Hematopoietic multipotent progenitor cell treated with erythropoietin and hydrocortisone succinate and interleukin-3 and kit ligand, for 4 days (in vitro differentiated cells): ENCODE measurements around the gene SDHAF2.
"Not testable (repeated sequence)": the region's sequence is repeated elsewhere in the genome, so short reads cannot be mapped to it uniquely, and the experiment has no call there.

ENCODE experiments used
- DNase-seq: peaks from one replicate; pipeline ENCODE4 v3.0.0-alpha.2; 2015

The SDHAF2 gene

GRCh38 chr11:61429691-61430582, at the start of gene SDHAF2, which contains the start of gene CPSF7:
Gene SDHAF2 (plus strand): TSS chr11:61430124. CDS start chr11:61430147, 23 bp downstream.
Gene CPSF7 (minus strand): TSS chr11:61429975. CDS start chr11:61429235, 740 bp downstream.
- DNase-seq = peak; percentile 99

- DNase-seq = no peak
Observed at GRCh38 chr11:61380884-61381283, 49.0 kb upstream of the SDHAF2 start.

GRCh38 chr11:61383859-61384258, 46.1 kb upstream of the SDHAF2 start:
- DNase-seq = not testable (repeated sequence)

- peak; percentile 41 for DNase-seq
Observed at GRCh38 chr11:61384271-61385242, 45.4 kb upstream of the SDHAF2 start.

- peak; percentile 37 for DNase-seq
Observed at GRCh38 chr11:61390161-61390560, 39.8 kb upstream of the SDHAF2 start.

GRCh38 chr11:61392981-61393595, 36.8 kb upstream of the SDHAF2 start:
- peak; percentile 73 for DNase-seq

- no peak for DNase-seq
Observed at GRCh38 chr11:61401173-61401572, 28.8 kb upstream of the SDHAF2 start.

- DNase-seq = no peak
Observed at GRCh38 chr11:61401573-61401972, 28.4 kb upstream of the SDHAF2 start.

GRCh38 chr11:61403658-61404057, 26.3 kb upstream of the SDHAF2 start:
- DNase-seq = no peak

GRCh38 chr11:61404103-61404502, 25.8 kb upstream of the SDHAF2 start:
- no peak for DNase-seq

- DNase-seq = no peak
Observed at GRCh38 chr11:61404641-61405040, 25.3 kb upstream of the SDHAF2 start.

- DNase-seq = no peak
Observed at GRCh38 chr11:61406067-61406466, 23.9 kb upstream of the SDHAF2 start.

GRCh38 chr11:61406991-61407728, 22.8 kb upstream of the SDHAF2 start:
- no peak for DNase-seq

- no peak for DNase-seq
Observed at GRCh38 chr11:61411589-61411988, 18.3 kb upstream of the SDHAF2 start.

GRCh38 chr11:61413496-61413895, 16.4 kb upstream of the SDHAF2 start:
- DNase-seq = no peak

GRCh38 chr11:61414547-61414946, 15.4 kb upstream of the SDHAF2 start:
- DNase-seq = no peak

- DNase-seq = no peak
Observed at GRCh38 chr11:61415381-61415780, 14.5 kb upstream of the SDHAF2 start.

- peak; percentile 56 for DNase-seq
Observed at GRCh38 chr11:61416941-61417340, 13.0 kb upstream of the SDHAF2 start.

GRCh38 chr11:61417670-61418069, 12.3 kb upstream of the SDHAF2 start:
- DNase-seq = peak; percentile 79

GRCh38 chr11:61418136-61418535, 11.8 kb upstream of the SDHAF2 start:
- DNase-seq = no peak

- no peak for DNase-seq
Observed at GRCh38 chr11:61422226-61422625, 7.7 kb upstream of the SDHAF2 start.
